Measurements from ENCODE around the gene NLK. TPM values are rescaled to one million over a fixed set of nuclear protein-coding genes. Genes with fewer than 3 reads are reported as not detected.

NLK gene
- polyA plus RNA-seq, 1 donor from 2014 or later, result 81.7 TPM

GRCh38 chr17:28225867-28226266 is 183.4 kb downstream of the NLK start:
- H3K9ac ChIP-seq (ENCODE audit: low read length), result no peak overlapping the region
- H2AFZ ChIP-seq (ENCODE audit: low read depth, low read length), result no peak overlapping the region
- H3K9me3 ChIP-seq (ENCODE audit: low read length), result no peaks in the 10 kb centered on the region
- H3K27me3 ChIP-seq (ENCODE audit: insufficient read depth, low read depth, low read length), result peaks cover 18% of the 10 kb centered on the region
- H4K20me1 ChIP-seq (ENCODE audit: insufficient read depth), result no peaks in the 10 kb centered on the region
- H3K4me2 ChIP-seq (ENCODE audit: low read length), result no peak overlapping the region
- H3K9me2 ChIP-seq (ENCODE audit: insufficient read depth, low read length), result no peaks in the 10 kb centered on the region
- H3F3A ChIP-seq (ENCODE audit: insufficient read depth, low read length, poor library complexity, severe bottlenecking), result no peaks in the 10 kb centered on the region
- H3K36me3 ChIP-seq (ENCODE audit: insufficient read depth, low read length), result no peaks in the 10 kb centered on the region
- TF ChIP-seq MXI1 (conservative IDR thresholded peaks at IDR 0.05; ENCODE audit: poor library complexity, severe bottlenecking) (no peak), POLR2AphosphoS5 (IDR thresholded peaks at IDR 0.05) (no peak), TAF1 (IDR thresholded peaks at IDR 0.05; ENCODE audit: low read depth) (no peak), EP300 (conservative IDR thresholded peaks at IDR 0.05; ENCODE audit: poor library complexity, severe bottlenecking) (no peak), CTCF (IDR thresholded peaks at IDR 0.05; ENCODE audit: poor library complexity, severe bottlenecking) (no peak), RAD21 (conservative IDR thresholded peaks at IDR 0.05) (no peak), REST (IDR thresholded peaks at IDR 0.05; ENCODE audit: borderline replicate concordance) (no peak), EZH2 (IDR thresholded peaks at IDR 0.05; ENCODE audit: borderline replicate concordance, insufficient read depth, low read length, poor library complexity, severe bottlenecking) (no peak), SMC3 (conservative IDR thresholded peaks at IDR 0.05; ENCODE audit: poor library complexity) (no peak)
- H3K27ac ChIP-seq (ENCODE audit: low read length), result no peak overlapping the region
- H3K4me3 ChIP-seq (ENCODE audit: low read length), result no peak overlapping the region
- no peaks in the 10 kb centered on the region for H3K79me2 ChIP-seq (replicated peaks; ENCODE audit: insufficient read depth, low read length)

GRCh38 chr17:28226563-28227315 is 184.3 kb downstream of the NLK start:
- no peaks in the 10 kb centered on the region for H3K9me3 ChIP-seq (ENCODE audit: low read length)
- no peaks in the 10 kb centered on the region for H3K36me3 ChIP-seq (ENCODE audit: insufficient read depth, low read length)
- H3K27me3 ChIP-seq (ENCODE audit: insufficient read depth, low read depth, low read length), result peaks cover 18% of the 10 kb centered on the region
- no peak overlapping the region for H3K4me2 ChIP-seq (ENCODE audit: low read length)
- H2AFZ ChIP-seq (ENCODE audit: low read depth, low read length), result no peak overlapping the region
- H3K4me3 ChIP-seq (ENCODE audit: low read length), result peak overlapping the region; percentile 61
- H3K79me2 ChIP-seq (replicated peaks; ENCODE audit: insufficient read depth, low read length), result no peaks in the 10 kb centered on the region
- H3F3A ChIP-seq (ENCODE audit: insufficient read depth, low read length, poor library complexity, severe bottlenecking), result no peaks in the 10 kb centered on the region
- no peak overlapping the region for H3K27ac ChIP-seq (ENCODE audit: low read length)
- no peak for TF ChIP-seq POLR2AphosphoS5 (IDR thresholded peaks at IDR 0.05)
- H3K9me2 ChIP-seq (ENCODE audit: insufficient read depth, low read length), result no peaks in the 10 kb centered on the region
- no peaks in the 10 kb centered on the region for H4K20me1 ChIP-seq (ENCODE audit: insufficient read depth)
- no peak overlapping the region for H3K9ac ChIP-seq (ENCODE audit: low read length)

Data from neural cell (in vitro differentiated cells).